Measurements from ENCODE around the gene ZSCAN5B. TPM values are rescaled to one million over a fixed set of nuclear protein-coding genes. Genes with fewer than 3 reads are reported as not detected.

Gene ZSCAN5B
- total and polyA plus RNA-seq, 7 donors = 0.06 to 0.60 TPM; not detected in 5

- H3K4me3 ChIP-seq = no peak overlapping the region
- no peak for DNase-seq
- H3K4me1 ChIP-seq = no peaks in the 10 kb centered on the region
- H3K36me3 ChIP-seq = peaks cover 11 to 40% (median 20%) of the 10 kb centered on the region in 4 donors
- H3K27ac ChIP-seq = no peak overlapping the region
- no peaks in the 10 kb centered on the region for H3K27me3 ChIP-seq
- H3K9me3 ChIP-seq = no peaks in the 10 kb centered on the region
- TF ChIP-seq POLR2AphosphoS5 (IDR thresholded peaks at IDR 0.05) = no peak
- TF ChIP-seq EP300 (IDR thresholded peaks at IDR 0.05) = no peak
- TF ChIP-seq POLR2A (IDR thresholded peaks at IDR 0.05) = no peak
- TF ChIP-seq CTCF (IDR thresholded peaks at IDR 0.05) = no peak
- WGBS, 2 donors = 51 to 73% methylated on average over 9 of the region's 9 CpGs
- intact Hi-C loops (cut with DNase I) = no loop called here
Measured at GRCh38 chr19:56162258-56162657, 35.3 kb downstream of the ZSCAN5B start.

- Histone ChIP-seq H3K4me1 (no peaks in the 10 kb centered on the region), H3K27me3 (no peaks in the 10 kb centered on the region), H3K27ac (no peak overlapping the region), H3K4me3 (no peak overlapping the region), H3K9me3 (no peaks in the 10 kb centered on the region), H3K36me3 (peaks cover 11 to 40% (median 20%) of the 10 kb centered on the region in 4 donors)
- WGBS, 2 donors = 93 to 96% methylated on average over 11 of the region's 11 CpGs
- intact Hi-C loops (cut with DNase I) = no loop called here
- no peak for TF ChIP-seq POLR2AphosphoS5 (IDR thresholded peaks at IDR 0.05)
- no peak for TF ChIP-seq POLR2A (IDR thresholded peaks at IDR 0.05)
- no peak for TF ChIP-seq CTCF (IDR thresholded peaks at IDR 0.05)
- TF ChIP-seq EP300 (IDR thresholded peaks at IDR 0.05) = no peak
- DNase-seq = no peak
Measured at GRCh38 chr19:56161534-56161933, 36.0 kb downstream of the ZSCAN5B start.

DNA sequence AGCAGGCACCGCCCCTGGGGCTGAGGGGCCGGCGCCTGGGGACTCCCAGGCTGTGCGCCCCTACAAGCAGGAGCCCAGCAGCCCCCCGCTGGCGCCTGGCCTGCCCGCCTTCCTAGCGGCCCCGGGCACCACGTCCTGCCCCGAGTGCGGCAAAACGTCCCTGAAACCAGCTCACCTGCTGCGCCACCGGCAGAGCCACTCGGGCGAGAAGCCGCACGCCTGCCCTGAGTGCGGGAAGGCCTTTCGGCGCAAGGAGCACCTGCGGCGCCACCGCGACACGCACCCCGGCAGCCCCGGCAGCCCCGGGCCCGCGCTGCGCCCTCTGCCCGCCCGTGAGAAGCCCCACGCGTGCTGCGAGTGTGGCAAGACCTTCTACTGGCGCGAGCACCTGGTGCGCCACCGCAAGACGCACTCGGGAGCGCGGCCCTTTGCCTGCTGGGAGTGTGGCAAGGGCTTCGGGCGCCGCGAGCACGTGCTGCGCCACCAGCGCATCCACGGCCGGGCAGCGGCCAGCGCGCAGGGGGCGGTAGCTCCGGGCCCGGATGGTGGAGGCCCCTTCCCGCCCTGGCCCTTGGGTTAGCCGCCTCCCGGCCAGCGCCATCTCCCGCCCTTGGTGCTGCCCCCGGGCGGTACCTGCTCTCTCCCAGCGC, 37.8 kb downstream of the ZSCAN5B start:
- intact Hi-C loops (cut with DNase I) = no loop called here
- peaks cover 11 to 56% (median 20%) of the 10 kb centered on the region in 4 donors for H3K36me3 ChIP-seq
- H3K4me3 ChIP-seq = no peak overlapping the region
- no peaks in the 10 kb centered on the region for H3K27me3 ChIP-seq
- H3K9me3 ChIP-seq = no peaks in the 10 kb centered on the region
- DNase-seq = no peak
- 97 to 98% methylated on average over 69 of the region's 69 CpGs for WGBS, 2 donors
- H3K4me1 ChIP-seq = no peaks in the 10 kb centered on the region
- no peak overlapping the region for H3K27ac ChIP-seq
- no peak for TF ChIP-seq POLR2AphosphoS5 (IDR thresholded peaks at IDR 0.05)
- TF ChIP-seq CTCF (IDR thresholded peaks at IDR 0.05) = no peak
- no peak for TF ChIP-seq POLR2A (IDR thresholded peaks at IDR 0.05)
- TF ChIP-seq EP300 (IDR thresholded peaks at IDR 0.05) = no peak

GRCh38 chr19:56159009-56159559, 38.5 kb downstream of the ZSCAN5B start:
- Histone ChIP-seq H3K27ac (no peak overlapping the region), H3K4me1 (no peaks in the 10 kb centered on the region), H3K4me3 (no peak overlapping the region), H3K27me3 (no peaks in the 10 kb centered on the region), H3K36me3 (peaks cover 11 to 63% (median 20%) of the 10 kb centered on the region in 4 donors), H3K9me3 (no peaks in the 10 kb centered on the region)
- intact Hi-C loops (cut with DNase I) = no loop called here
- no peak for TF ChIP-seq POLR2A (IDR thresholded peaks at IDR 0.05)
- TF ChIP-seq POLR2AphosphoS5 (IDR thresholded peaks at IDR 0.05) = no peak
- TF ChIP-seq CTCF (IDR thresholded peaks at IDR 0.05) = no peak
- no peak for DNase-seq
- WGBS, 2 donors = 95 to 96% methylated on average over 9 of the region's 9 CpGs
